AG04450 (cell line): ENCODE data around the gene IGSF11. TPM values are rescaled to one million over a fixed set of nuclear protein-coding genes. Genes with fewer than 3 reads are reported as not detected.

Source experiments
- CTCF ChIA-PET: fragments of 300-600, 350-600 bp; formaldehyde crosslinking; extraction: SDS; loops from one replicate; lab custom pipeline; 2022; ENCODE audit warnings: antibody characterized with exemption, inconsistent platforms; lab: Charles Lee
- POLR2A ChIA-PET: fragments of 350-600 bp; formaldehyde crosslinking; extraction: SDS; loops from one replicate; lab custom pipeline; 2021; ENCODE audit warnings: antibody characterized with exemption, inconsistent platforms; lab: Yijun Ruan, JAX
- DNase-seq: peaks from one replicate; pipeline ENCODE4 v3.0.0-alpha.2; 2011; ENCODE audit warnings: low read depth, low spot score
- H3K27ac ChIP-seq: one replicate; pipeline ENCODE4 v1.5.1; 2012; ENCODE audit warnings: low read depth, low read length, control low read depth
- H3K27me3 ChIP-seq: one replicate; pipeline ENCODE4 v1.6.0; 2012; ENCODE audit warnings: low read length; ENCODE audit not compliant: control insufficient read depth, insufficient read depth
- H3K4me3 ChIP-seq: 2 replicates; pipeline ENCODE4 v1.5.1; 2011; ENCODE audit warnings: mild to moderate bottlenecking, low read depth, low read length, control low read depth
- H3K9me3 ChIP-seq: 2 replicates; pipeline ENCODE4 v1.5.1; 2012; ENCODE audit warnings: low read length; ENCODE audit not compliant: control insufficient read depth, insufficient read depth
- CTCF ChIP-seq: IDR thresholded peaks from 2 replicates; pipeline ENCODE4 v1.5.1; 2011; ENCODE audit warnings: low read depth, low read length, control low read depth, inconsistent platforms
- polyA plus RNA-seq: library from polyadenylated mRNA; depleted of rRNA; stranded (reverse); fragments of >200 nt; gene quantifications from 2 replicates; pipeline ENCODE4 v1.2.3, GENCODE V29; 2011

Gene IGSF11
- polyA plus RNA-seq, 1 experiment, result 0.05 TPM

DNA sequence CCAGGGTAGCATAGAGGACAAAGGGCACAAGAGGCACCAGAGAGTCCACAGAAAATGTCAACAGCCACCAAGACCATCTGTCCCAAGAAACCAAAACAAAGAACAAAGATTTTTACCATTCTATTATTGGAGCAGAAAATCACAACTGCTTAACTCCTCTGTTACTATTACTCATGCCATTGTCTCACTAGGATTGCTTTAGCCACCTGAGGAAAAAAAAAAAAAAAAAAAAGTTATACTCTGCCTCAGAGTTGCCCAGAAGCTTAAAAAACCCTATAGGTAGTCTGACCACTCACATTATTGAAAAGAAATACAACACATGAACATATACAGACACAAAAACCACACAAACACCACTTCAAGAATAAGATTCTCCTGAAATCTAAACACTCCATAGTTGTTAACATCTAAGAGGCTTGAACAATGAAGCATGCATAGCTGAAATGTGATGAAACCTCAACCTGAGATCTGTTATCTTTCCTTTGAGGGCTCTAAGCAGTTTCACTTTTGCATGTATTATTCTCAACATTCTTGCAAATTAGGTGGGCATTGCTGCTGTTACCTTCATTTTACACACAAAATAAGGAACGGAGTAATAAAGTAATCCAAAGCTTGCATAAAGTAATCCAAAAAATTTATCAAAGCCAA, 85.4 kb downstream of the IGSF11 start:
- CTCF ChIA-PET, result no interaction called here
- no peak for TF ChIP-seq CTCF
- POLR2A ChIA-PET, result no interaction called here
- Histone ChIP-seq H3K4me3 (no peak overlapping the region), H3K27me3 (no peaks in the 10 kb centered on the region), H3K9me3 (no peaks in the 10 kb centered on the region), H3K27ac (no peak overlapping the region)
- no peak for DNase-seq

GRCh38 chr3:118948146-118948545, 86.5 kb downstream of the IGSF11 start:
- no peak overlapping the region for H3K4me3 ChIP-seq
- H3K27me3 ChIP-seq, result no peaks in the 10 kb centered on the region
- CTCF ChIA-PET, result no interaction called here
- H3K27ac ChIP-seq, result no peak overlapping the region
- DNase-seq, result no peak
- POLR2A ChIA-PET, result no interaction called here
- no peak for TF ChIP-seq CTCF
- H3K9me3 ChIP-seq, result no peaks in the 10 kb centered on the region

- no peak for DNase-seq
- H3K4me3 ChIP-seq, result no peak overlapping the region
- no peak for TF ChIP-seq CTCF
- CTCF ChIA-PET, result no interaction called here
- H3K9me3 ChIP-seq, result no peaks in the 10 kb centered on the region
- POLR2A ChIA-PET, result no interaction called here
- H3K27me3 ChIP-seq, result no peaks in the 10 kb centered on the region
- no peak overlapping the region for H3K27ac ChIP-seq
Measured at GRCh38 chr3:118946449-118946848, 88.2 kb downstream of the IGSF11 start.

DNA sequence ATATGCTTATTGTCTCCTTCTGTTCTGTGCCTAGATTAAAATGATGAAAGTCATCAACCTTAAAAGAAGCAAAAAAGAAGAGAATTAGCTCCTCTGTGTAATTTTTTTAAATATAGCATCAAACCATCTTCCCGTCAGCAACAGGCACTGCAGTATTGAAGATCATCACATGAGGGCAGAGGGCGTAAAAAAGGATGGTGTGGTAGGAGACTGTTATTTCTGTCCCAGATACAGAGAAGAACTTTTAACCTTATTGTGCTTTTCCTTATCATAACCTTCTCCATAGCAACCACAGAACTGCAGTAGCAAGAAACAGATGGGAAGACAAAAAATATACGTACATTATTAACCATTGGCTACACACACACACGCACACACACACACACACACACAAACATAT, 88.8 kb downstream of the IGSF11 start:
- H3K27me3 ChIP-seq, result no peaks in the 10 kb centered on the region
- CTCF ChIA-PET, result no interaction called here
- TF ChIP-seq CTCF, result no peak
- POLR2A ChIA-PET, result no interaction called here
- no peak for DNase-seq
- H3K27ac ChIP-seq, result no peak overlapping the region
- H3K9me3 ChIP-seq, result no peaks in the 10 kb centered on the region
- H3K4me3 ChIP-seq, result no peak overlapping the region

DNA sequence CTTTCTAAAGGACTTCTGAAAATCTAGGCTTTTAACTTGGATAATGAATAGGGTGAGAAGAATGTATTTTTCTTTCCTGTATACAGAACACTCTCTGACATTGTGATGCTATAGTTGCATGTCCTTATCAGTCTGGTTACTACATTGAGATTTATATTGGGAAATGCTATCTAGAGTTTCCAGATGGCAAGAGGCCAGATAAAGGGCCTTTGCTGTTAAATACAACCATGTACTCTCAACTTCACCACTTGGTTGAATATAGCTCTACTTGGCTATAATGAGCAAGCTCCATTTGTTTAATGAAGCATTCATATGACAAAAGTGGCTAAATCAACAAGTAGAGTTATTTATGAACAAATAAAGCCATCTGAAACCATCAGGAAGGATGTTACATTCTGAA, 91.0 kb downstream of the IGSF11 start:
- CTCF ChIA-PET, result no interaction called here
- no peak overlapping the region for H3K27ac ChIP-seq
- POLR2A ChIA-PET, result no interaction called here
- TF ChIP-seq CTCF, result no peak
- no peak overlapping the region for H3K4me3 ChIP-seq
- H3K27me3 ChIP-seq, result no peaks in the 10 kb centered on the region
- H3K9me3 ChIP-seq, result no peaks in the 10 kb centered on the region
- no peak for DNase-seq
